ENCODE results near the gene INO80.

- TF ChIP-seq POLR2AphosphoS5 (IDR thresholded peaks at IDR 0.05; ENCODE audit: borderline replicate concordance, low read depth, low read length) (no peak), EZH2 (IDR thresholded peaks at IDR 0.05) (no peak), FOXP2 (optimal IDR thresholded peaks at IDR 0.05; ENCODE audit: control extremely low read depth, extremely low read length, insufficient read depth) (no peak)
Measured at GRCh38 chr15:40958723-40959122, 157.4 kb downstream of the INO80 start.
